Measurements from ENCODE around the gene ZSWIM1.

- TF ChIP-seq CTCF (IDR thresholded peaks at IDR 0.05; ENCODE audit: insufficient read depth, low read depth, low read length) (no peak), EZH2 (IDR thresholded peaks at IDR 0.05; ENCODE audit: insufficient read depth, low read length) (no peak)
These were observed 27.5 kb upstream of the ZSWIM1 start for GRCh38 chr20:45853484-45853883.
